ENCODE data around the gene HOXB2.

DNA sequence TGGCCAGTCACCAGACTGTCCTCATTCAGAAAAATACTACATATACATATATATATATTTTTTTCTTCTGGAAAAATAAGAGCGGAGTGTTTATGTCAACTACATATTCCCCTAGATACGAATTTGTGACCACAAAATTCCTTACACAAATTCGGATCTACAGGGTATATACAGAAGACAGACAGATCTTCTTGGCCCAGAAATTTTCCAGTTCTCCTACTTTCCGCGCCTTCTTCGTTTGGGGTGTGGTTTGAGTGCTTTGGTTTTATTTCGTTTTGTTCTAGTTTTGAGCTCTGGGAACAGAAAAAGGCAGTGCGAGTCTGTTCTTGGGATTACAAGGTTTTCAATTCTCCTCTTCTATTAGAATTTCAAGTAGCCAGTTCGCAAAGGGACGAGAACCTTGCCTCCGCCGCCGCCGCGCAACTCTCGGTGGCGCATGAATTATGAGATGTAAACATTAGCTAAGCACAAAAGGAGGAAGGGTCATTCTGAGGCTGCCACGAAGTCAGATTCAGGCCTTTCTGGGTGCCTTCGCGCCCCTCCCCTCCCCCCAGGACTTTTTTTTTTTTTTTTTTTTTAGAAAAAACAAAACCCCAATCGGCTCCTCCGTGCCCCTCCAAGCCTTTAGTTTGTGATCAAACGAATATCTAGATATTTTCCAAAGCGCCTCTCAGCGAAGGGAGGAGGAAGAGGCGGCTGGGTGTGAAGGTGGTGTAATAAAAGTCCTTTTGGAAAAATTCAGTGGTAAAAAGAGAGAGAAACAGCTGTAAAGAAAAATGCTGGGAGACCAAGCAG is 35.0 kb upstream of the HOXB2 start:
- TF ChIP-seq KLF8 (tag by site-specific recombination; IDR thresholded peaks at IDR 0.05) (no peak), GLI4 (tag by site-specific recombination; IDR thresholded peaks at IDR 0.05) (no peak)
